Measurements from ENCODE around the gene DBF4B. TPM values are rescaled to one million over a fixed set of nuclear protein-coding genes. Genes with fewer than 3 reads are reported as not detected.

Gene DBF4B
- total and polyA plus RNA-seq, 2 of the 13 experiments (the other 11 are each of a cell fraction or from before 2014, with no cell fraction given), result 11.7 to 13.2 TPM

GRCh38 chr17:44758414-44759085, 50.1 kb downstream of the DBF4B start, which contains the start of gene ADAM11:
ADAM11 (plus strand) TSS chr17:44758988; CDS start chr17:44759200, 212 bp downstream.
- Histone ChIP-seq H3K27me3 (ENCODE audit: control insufficient read depth in 1 of 2, insufficient read depth in 2 of 2, low read length in 2 of 2) (peaks cover 21 to 48% of the 10 kb centered on the region in 2 experiments), H4K20me1 (ENCODE audit: insufficient read depth, low read length) (no peaks in the 10 kb centered on the region), H3K36me3 (replicated peaks in 1 of 2; ENCODE audit: control insufficient read depth in 1 of 2, insufficient read depth in 2 of 2, low read length in 2 of 2) (no peaks in the 10 kb centered on the region), H3K4me3 (replicated peaks in 1 of 3; ENCODE audit: insufficient read depth in 1 of 3, low read depth in 2 of 3, low read length in 3 of 3) (peak within 1 kb of the TSS; percentile 37 to 74 (median 59)), H3K4me2 (ENCODE audit: low read depth, low read length) (peak within 1 kb of the TSS; percentile 80), H3K27ac (ENCODE audit: extremely low read length, insufficient read depth, low read length) (no peak within 1 kb of the TSS), H3K9me3 (ENCODE audit: low read length) (no peaks in the 10 kb centered on the region), H3K9ac (ENCODE audit: insufficient read depth, low read depth, low read length) (no peak within 1 kb of the TSS), H3K79me2 (ENCODE audit: insufficient read depth, low read length) (no peaks in the 10 kb centered on the region), H3K4me1 (ENCODE audit: insufficient read depth, low read length) (peaks cover 24% of the 10 kb centered on the region), H2AFZ (ENCODE audit: low read length) (no peak within 1 kb of the TSS)
- intact Hi-C loops (cut with micrococcal nuclease; ENCODE audit: unreplicated experiment), result no loop called here
- ATAC-seq, result peak; percentile 21
- no TSS peak for BruUV-seq (replicated peaks)
- POLR2A ChIA-PET, result interaction anchor here (0.5 to 1.2 kb wide), 3 partner anchors 17 to 56 kb away, joined by 3 to 5 read pairs (median 3); no protein-coding TSS in a partner anchor
- in situ Hi-C loops (cut with HindIII; ENCODE audit: extremely low pct_ligation_motif_present, low pct_unique_long_range_greater_than_20kb), result no loop called here
- CTCF ChIA-PET (ENCODE audit: low intra/inter-chr PET ratio, low total read pairs), result no interaction called here
- 33% methylated on average over 5 of the region's 74 CpGs for WGBS (ENCODE audit: low lambda C conversion rate)
- FAIRE-seq, result no peak
- no peak for TF ChIP-seq TRIM22 (IDR thresholded peaks at IDR 0.05)
- TF ChIP-seq ZSCAN25 (CRISPR knock-in tag; IDR thresholded peaks at IDR 0.05), result no peak
- TF ChIP-seq TAF15 (IDR thresholded peaks at IDR 0.05; ENCODE audit: low read depth, low read length, poor library complexity, severe bottlenecking), result no peak
- peak; percentile 40; the same call in 1 of the 2 replicates for TF ChIP-seq PATZ1 (CRISPR knock-in tag; IDR thresholded peaks at IDR 0.05)
- no peak for TF ChIP-seq ZBTB20 (CRISPR knock-in tag; IDR thresholded peaks at IDR 0.05; ENCODE audit: borderline replicate concordance, low read depth)
- 0 out of 2 replicates have a peak, but pooled peaks have one; percentile 18 for TF ChIP-seq ZNF746 (CRISPR knock-in tag; IDR thresholded peaks at IDR 0.05)
- TF ChIP-seq SRSF1 (optimal IDR thresholded peaks at IDR 0.05; ENCODE audit: low read depth, low read length), result peak; percentile 51
- TF ChIP-seq HOMEZ (CRISPR knock-in tag; IDR thresholded peaks at IDR 0.05; ENCODE audit: low read depth), result no peak
- TF ChIP-seq SRF (IDR thresholded peaks at IDR 0.05; ENCODE audit: low read depth, low read length), result no peak
- no peak for TF ChIP-seq ZKSCAN5 (CRISPR knock-in tag; IDR thresholded peaks at IDR 0.05)
- no peak for TF ChIP-seq REL (CRISPR knock-in tag; conservative IDR thresholded peaks at IDR 0.05)
- DNase-seq (ENCODE audit: low spot score), result no peak

All from HepG2 (cell line).